ENCODE data around the gene FBXO24. TPM values are rescaled to one million over a fixed set of nuclear protein-coding genes. Genes with fewer than 3 reads are reported as not detected.
"Not testable (repeated sequence)": the region's sequence is repeated elsewhere in the genome, so short reads cannot be mapped to it uniquely, and the experiment has no call there.

The FBXO24 gene
- total RNA-seq, 1 donor from 2014 or later, result 0.79 TPM

DNA sequence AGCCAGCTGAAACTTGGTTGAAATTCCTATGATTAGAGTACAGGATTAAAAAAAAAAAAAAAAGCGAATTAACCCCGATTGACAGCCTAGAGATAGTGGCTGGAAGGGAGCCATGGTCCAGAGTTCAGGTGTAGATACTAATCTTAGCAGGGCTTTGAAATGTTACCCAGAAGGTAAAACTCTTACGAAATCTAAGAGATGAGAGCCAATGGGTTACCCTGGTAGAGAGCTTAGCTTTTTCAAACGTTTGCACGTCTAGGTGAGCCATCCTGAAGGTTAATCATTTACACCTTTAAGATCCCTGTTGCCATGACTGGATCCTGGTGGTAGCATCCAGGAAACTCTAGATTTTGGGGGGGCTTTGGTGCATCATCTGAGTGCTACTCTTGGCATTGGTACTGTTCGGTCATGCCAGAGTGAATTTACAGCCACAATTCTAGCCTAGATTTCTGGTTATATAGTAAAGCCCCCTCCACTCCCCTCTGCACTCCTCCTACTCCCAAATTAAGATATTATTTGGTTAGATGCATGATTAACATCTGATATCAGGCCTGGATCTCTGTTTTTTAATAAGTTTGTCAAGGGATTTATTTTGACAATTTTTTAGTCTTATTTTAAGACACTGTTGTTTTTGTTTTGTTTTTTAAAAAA is 45.9 kb upstream of the FBXO24 start:
- Histone ChIP-seq H3K4me3 (ENCODE audit: low read depth, low read length) (peak overlapping the region; percentile 83), H3K36me3 (ENCODE audit: control insufficient read depth, insufficient read depth, low read length) (no peaks in the 10 kb centered on the region), H3K27me3 (ENCODE audit: control insufficient read depth, insufficient read depth, low read length) (no peaks in the 10 kb centered on the region)
- TF ChIP-seq, protein P1, sequence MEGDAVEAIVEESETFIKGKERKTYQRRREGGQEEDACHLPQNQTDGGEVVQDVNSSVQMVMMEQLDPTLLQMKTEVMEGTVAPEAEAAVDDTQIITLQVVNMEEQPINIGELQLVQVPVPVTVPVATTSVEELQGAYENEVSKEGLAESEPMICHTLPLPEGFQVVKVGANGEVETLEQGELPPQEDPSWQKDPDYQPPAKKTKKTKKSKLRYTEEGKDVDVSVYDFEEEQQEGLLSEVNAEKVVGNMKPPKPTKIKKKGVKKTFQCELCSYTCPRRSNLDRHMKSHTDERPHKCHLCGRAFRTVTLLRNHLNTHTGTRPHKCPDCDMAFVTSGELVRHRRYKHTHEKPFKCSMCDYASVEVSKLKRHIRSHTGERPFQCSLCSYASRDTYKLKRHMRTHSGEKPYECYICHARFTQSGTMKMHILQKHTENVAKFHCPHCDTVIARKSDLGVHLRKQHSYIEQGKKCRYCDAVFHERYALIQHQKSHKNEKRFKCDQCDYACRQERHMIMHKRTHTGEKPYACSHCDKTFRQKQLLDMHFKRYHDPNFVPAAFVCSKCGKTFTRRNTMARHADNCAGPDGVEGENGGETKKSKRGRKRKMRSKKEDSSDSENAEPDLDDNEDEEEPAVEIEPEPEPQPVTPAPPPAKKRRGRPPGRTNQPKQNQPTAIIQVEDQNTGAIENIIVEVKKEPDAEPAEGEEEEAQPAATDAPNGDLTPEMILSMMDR (IDR thresholded peaks at IDR 0.05; ENCODE audit: insufficient read depth, low read length, poor library complexity, severe bottlenecking), result no peak
- DNase-seq (ENCODE audit: low read depth), result no peak

- DNase-seq (ENCODE audit: low read depth); H3K4me3 ChIP-seq (ENCODE audit: low read depth, low read length); H3K27me3 ChIP-seq (ENCODE audit: control insufficient read depth, insufficient read depth, low read length); H3K36me3 ChIP-seq (ENCODE audit: control insufficient read depth, insufficient read depth, low read length): not testable (repeated sequence)
Measured at GRCh38 chr7:100541309-100541708, 44.8 kb upstream of the FBXO24 start.

DNA sequence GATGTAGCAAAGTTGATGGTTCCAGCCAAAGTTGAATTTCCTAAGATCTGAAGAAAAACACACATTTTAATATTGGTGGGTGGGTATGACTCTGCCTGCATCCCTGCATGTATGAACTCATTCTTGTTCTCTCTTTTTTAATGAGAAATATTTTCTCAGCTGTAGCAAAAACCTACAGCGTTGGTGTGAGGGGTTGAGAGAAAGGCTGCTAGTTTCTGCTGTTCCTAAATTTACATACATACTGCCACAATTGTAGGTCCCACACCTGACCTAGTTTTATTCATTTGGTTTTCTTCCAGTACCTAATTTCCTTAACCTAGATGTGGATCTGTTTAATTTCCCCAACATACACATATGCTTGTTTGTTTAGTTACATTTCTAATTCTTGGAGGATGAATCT is 42.5 kb upstream of the FBXO24 start:
- Histone ChIP-seq H3K36me3 (ENCODE audit: control insufficient read depth, insufficient read depth, low read length) (no peaks in the 10 kb centered on the region), H3K4me3 (ENCODE audit: low read depth, low read length) (no peak overlapping the region), H3K27me3 (ENCODE audit: control insufficient read depth, insufficient read depth, low read length) (no peaks in the 10 kb centered on the region)
- DNase-seq (ENCODE audit: low read depth), result no peak
- TF ChIP-seq, protein P1 (IDR thresholded peaks at IDR 0.05; ENCODE audit: insufficient read depth, low read length, poor library complexity, severe bottlenecking), result no peak

DNA sequence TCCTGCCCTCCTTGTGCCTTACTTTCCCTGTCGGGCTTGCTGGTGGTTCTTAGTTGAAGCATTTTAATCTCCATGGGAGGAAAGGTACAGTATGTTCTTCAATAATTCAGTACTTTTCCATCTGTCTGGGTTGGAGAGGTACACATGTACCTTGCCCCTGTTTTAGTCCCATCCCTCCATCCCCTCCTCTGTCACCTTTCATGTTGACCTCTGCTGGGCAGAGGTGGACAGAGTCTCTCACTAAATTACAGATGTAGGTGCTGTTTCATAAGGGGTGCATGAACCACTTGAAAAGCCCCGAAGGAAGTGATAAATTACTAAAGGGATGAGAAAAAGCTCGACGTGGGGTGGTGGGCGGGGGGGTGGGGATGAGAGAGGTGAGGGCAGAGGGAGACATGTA is 41.7 kb upstream of the FBXO24 start:
- TF ChIP-seq, protein P1 (IDR thresholded peaks at IDR 0.05; ENCODE audit: insufficient read depth, low read length, poor library complexity, severe bottlenecking), result no peak
- no peaks in the 10 kb centered on the region for H3K27me3 ChIP-seq (ENCODE audit: control insufficient read depth, insufficient read depth, low read length)
- no peak for DNase-seq (ENCODE audit: low read depth)
- H3K4me3 ChIP-seq (ENCODE audit: low read depth, low read length), result no peak overlapping the region
- H3K36me3 ChIP-seq (ENCODE audit: control insufficient read depth, insufficient read depth, low read length), result no peaks in the 10 kb centered on the region

DNA sequence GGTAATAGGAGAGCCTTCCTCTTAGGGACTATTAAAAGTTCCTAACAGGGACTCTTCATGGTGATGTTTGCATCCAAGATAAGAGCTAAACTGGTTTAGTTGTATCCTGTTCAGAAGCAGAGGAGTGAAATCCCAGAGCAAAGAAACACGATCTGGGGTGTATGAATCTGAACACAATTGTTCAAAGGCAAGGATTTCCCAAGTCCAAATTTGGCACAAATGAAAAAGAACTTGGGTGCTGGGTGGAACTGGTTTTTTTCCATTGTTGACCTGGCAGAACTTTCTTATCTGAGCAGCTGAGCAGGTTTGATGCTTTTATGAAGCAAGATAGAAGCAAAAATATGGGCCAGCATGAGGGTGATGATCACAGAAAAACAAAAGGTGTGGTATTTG is 41.2 kb upstream of the FBXO24 start:
- H3K4me3 ChIP-seq (ENCODE audit: low read depth, low read length), result no peak overlapping the region
- no peaks in the 10 kb centered on the region for H3K36me3 ChIP-seq (ENCODE audit: control insufficient read depth, insufficient read depth, low read length)
- H3K27me3 ChIP-seq (ENCODE audit: control insufficient read depth, insufficient read depth, low read length), result no peaks in the 10 kb centered on the region
- TF ChIP-seq, protein P1 (IDR thresholded peaks at IDR 0.05; ENCODE audit: insufficient read depth, low read length, poor library complexity, severe bottlenecking), result no peak
- no peak for DNase-seq (ENCODE audit: low read depth)

GRCh38 chr7:100545360-100546128 is 40.6 kb upstream of the FBXO24 start:
- Histone ChIP-seq H3K36me3 (ENCODE audit: control insufficient read depth, insufficient read depth, low read length) (no peaks in the 10 kb centered on the region), H3K27me3 (ENCODE audit: control insufficient read depth, insufficient read depth, low read length) (no peaks in the 10 kb centered on the region), H3K4me3 (ENCODE audit: low read depth, low read length) (no peak overlapping the region)
- TF ChIP-seq, protein P1 (IDR thresholded peaks at IDR 0.05; ENCODE audit: insufficient read depth, low read length, poor library complexity, severe bottlenecking), result peak; percentile 19
- DNase-seq (ENCODE audit: low read depth), result peak; percentile 84
